ENCODE measurements around the gene DHODH. TPM values are rescaled to one million over a fixed set of nuclear protein-coding genes. Genes with fewer than 3 reads are reported as not detected.

DHODH gene
- total RNA-seq, 1 donor from 2014 or later, result 7.7 TPM

DNA sequence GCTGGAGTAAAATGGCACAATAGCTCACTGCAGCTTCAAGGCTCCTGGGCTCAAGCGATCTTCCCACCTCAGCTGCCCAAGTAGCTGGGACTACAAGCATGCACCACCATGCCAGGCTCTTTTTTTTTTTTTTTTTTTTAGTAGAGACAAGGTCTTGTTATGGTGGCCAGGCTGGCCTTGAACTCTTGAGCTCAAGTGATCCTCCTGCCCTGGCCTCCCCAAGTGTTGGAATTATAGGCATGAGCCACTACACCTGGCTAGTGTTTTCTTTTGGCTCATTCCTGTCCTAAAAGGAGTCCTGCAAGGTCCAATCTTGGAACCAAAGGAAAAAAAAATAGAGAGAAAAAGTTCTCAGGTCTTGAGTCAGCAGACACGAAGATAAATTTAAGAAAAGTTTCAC is 39.2 kb upstream of the DHODH start:
- intact Hi-C loops (cut with DNase I), result no loop called here
- Histone ChIP-seq H3K9me3 (no peaks in the 10 kb centered on the region), H3K4me1 (no peaks in the 10 kb centered on the region), H3K36me3 (no peaks in the 10 kb centered on the region), H3K27me3 (no peaks in the 10 kb centered on the region), H3K27ac (no peak overlapping the region), H3K4me3 (no peak overlapping the region)
- TF ChIP-seq, protein P1, sequence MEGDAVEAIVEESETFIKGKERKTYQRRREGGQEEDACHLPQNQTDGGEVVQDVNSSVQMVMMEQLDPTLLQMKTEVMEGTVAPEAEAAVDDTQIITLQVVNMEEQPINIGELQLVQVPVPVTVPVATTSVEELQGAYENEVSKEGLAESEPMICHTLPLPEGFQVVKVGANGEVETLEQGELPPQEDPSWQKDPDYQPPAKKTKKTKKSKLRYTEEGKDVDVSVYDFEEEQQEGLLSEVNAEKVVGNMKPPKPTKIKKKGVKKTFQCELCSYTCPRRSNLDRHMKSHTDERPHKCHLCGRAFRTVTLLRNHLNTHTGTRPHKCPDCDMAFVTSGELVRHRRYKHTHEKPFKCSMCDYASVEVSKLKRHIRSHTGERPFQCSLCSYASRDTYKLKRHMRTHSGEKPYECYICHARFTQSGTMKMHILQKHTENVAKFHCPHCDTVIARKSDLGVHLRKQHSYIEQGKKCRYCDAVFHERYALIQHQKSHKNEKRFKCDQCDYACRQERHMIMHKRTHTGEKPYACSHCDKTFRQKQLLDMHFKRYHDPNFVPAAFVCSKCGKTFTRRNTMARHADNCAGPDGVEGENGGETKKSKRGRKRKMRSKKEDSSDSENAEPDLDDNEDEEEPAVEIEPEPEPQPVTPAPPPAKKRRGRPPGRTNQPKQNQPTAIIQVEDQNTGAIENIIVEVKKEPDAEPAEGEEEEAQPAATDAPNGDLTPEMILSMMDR (IDR thresholded peaks at IDR 0.05), result no peak
- ATAC-seq (no peak), DNase-seq (no peak)

DNA sequence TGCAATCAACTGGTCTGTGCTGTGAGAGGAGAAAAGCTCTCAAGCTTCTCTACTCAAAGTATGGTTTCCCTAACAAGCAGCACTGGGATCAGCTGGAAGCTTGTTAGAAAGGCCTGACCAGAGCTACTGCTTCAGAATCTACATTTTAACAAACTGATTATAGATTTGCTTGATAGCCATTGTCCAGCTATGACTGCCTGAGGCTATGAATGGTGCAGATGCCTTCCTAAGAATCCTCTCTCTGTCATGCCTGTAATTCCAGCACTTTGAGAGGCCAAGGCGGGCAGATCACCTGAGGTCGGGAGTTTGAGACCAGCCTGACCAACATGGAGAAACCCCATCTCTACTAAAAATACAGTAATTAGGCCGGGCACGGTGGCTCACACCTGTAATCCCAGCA is 37.0 kb upstream of the DHODH start:
- DNase-seq, result no peak
- no peak overlapping the region for H3K4me3 ChIP-seq
- no peaks in the 10 kb centered on the region for H3K9me3 ChIP-seq
- no peaks in the 10 kb centered on the region for H3K27me3 ChIP-seq
- intact Hi-C loops (cut with DNase I), result no loop called here
- TF ChIP-seq, protein P1 (IDR thresholded peaks at IDR 0.05), result no peak
- no peak overlapping the region for H3K27ac ChIP-seq
- no peak for ATAC-seq
- H3K4me1 ChIP-seq, result no peaks in the 10 kb centered on the region
- H3K36me3 ChIP-seq, result no peaks in the 10 kb centered on the region

DNA sequence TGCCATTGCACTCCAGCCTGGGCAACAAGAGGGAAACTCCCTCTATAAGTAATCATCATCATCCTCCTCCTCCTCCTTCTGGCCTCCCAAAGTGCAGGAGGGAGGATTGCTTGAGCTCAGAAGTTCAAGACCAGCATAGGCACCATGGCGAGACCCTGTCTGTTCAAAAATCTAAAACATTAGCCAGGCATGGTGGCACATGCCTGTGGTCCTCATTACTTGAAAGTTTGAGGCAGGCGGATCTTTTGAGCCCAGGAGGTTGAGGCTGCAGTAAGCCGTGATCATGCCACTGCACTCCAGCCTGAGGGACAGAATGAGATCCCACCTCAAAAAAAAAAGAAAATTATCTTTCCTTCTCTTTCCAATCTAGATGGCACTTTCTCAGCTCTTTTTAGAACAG is 36.2 kb upstream of the DHODH start:
- TF ChIP-seq, protein P1 (IDR thresholded peaks at IDR 0.05), result no peak
- no peaks in the 10 kb centered on the region for H3K9me3 ChIP-seq
- H3K27ac ChIP-seq, result no peak overlapping the region
- no peaks in the 10 kb centered on the region for H3K36me3 ChIP-seq
- no peak overlapping the region for H3K4me3 ChIP-seq
- H3K4me1 ChIP-seq, result no peaks in the 10 kb centered on the region
- intact Hi-C loops (cut with DNase I), result no loop called here
- H3K27me3 ChIP-seq, result no peaks in the 10 kb centered on the region
- ATAC-seq (no peak), DNase-seq (no peak)

DNA sequence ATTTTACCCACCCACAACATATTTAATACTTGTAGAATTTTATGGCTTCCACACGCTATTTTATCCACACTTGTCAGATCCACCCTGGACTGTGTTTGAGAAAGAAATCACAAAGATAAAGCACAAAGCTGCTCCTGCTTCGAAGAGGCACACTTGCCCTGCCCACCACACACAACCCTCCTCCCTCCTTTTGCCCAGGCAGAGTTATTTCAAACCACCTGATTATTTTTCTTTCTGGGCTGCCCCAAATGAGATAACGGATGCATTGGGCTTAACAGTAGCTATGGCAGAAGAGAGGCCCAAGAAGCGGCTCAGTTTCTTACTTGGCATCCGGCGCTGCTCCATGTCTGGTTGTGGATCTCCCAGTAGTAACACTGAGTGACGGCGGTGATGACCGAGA is 35.5 kb upstream of the DHODH start:
- Histone ChIP-seq H3K4me1 (no peaks in the 10 kb centered on the region), H3K9me3 (no peaks in the 10 kb centered on the region), H3K4me3 (no peak overlapping the region), H3K27me3 (no peaks in the 10 kb centered on the region), H3K36me3 (no peaks in the 10 kb centered on the region), H3K27ac (no peak overlapping the region)
- intact Hi-C loops (cut with DNase I), result no loop called here
- no peak for ATAC-seq
- TF ChIP-seq, protein P1 (IDR thresholded peaks at IDR 0.05), result no peak
- DNase-seq, result no peak

DNA sequence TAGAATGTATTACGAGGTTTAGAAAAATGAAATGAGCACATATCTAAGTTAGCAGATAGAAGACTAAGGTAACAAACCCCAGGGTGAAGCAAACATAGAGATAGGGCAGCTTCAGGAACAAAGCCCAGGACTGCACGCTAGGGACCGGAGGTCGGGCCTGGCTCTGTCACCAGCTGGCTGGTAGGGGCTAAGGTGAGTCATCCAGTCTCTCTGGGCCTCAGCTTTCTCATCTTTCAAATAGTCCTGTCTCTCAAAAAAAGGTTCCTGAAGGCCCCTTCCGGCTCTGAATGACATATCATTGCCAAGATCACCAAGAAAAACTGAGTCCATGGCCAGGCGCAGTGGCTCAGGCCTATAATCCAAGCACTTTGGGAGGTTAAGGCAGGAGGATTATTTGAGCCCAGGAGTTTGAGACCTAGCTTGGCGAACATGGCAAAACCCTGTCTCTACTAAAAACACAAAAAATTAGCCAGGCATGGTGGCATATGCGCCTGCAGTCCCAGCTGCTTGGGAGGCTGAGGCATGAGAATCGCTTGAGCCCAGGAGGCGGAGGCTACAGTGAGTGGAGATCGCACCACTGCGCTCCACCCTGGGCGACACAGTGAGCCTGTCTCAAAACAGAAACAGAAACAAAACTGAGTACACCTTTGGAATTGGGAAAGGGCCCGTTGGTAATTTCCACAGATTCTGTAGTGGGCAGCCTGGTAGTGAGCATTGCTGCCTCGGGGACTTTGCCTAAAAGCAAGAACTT is 34.3 kb upstream of the DHODH start:
- TF ChIP-seq, protein P1 (IDR thresholded peaks at IDR 0.05), result no peak
- Histone ChIP-seq H3K4me3 (no peak overlapping the region), H3K4me1 (no peaks in the 10 kb centered on the region), H3K9me3 (no peaks in the 10 kb centered on the region), H3K36me3 (no peaks in the 10 kb centered on the region), H3K27me3 (no peaks in the 10 kb centered on the region), H3K27ac (no peak overlapping the region)
- ATAC-seq, result no peak
- DNase-seq, result no peak
- intact Hi-C loops (cut with DNase I), result no loop called here
